GM21367 (cell line): Measurements from ENCODE around the gene TSPAN32.

ENCODE experiments used
- ATAC-seq: cut with Tn5 transposase; IDR thresholded peaks from one replicate; pipeline ENCODE4 v1.9.1; 2021; ENCODE audit not compliant: unreplicated experiment

Gene TSPAN32

DNA sequence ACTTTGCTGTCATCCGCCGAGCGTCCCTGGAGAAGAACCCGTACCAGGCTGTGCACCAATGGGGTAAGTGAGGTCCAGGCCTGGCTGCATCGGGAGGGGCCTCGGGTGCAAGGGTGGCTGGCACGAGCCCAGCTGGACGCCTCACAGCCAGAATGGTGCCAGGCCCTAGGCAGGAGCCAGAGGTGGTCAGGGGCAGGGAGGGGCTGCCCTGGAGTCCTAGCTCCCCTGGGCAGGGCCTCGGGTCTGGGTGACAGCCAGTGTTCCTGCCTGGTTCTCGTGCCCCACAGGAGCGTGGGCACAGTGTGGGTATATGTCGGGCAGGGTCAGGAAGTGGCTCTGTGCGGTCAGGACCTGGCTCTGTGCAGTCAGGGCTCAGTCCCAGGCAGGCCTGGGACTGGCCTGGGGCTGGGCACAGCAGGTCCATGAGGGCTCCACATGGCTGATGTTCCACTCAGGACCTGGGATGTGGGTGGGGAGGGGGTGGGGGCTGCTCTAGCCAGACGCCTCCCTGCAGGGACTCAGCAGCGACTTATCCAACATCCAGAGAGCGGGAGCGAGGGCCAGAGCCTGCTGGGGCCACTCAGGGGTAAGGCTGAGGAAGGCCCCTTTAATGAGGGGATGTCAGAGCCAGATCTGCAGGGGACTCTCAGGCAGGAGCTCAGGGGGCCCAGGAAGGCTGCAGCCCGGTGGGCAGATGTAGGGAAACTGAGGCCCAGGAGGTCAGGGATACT, 1.2 kb downstream of the TSPAN32 start:
- ATAC-seq, result no peak

DNA sequence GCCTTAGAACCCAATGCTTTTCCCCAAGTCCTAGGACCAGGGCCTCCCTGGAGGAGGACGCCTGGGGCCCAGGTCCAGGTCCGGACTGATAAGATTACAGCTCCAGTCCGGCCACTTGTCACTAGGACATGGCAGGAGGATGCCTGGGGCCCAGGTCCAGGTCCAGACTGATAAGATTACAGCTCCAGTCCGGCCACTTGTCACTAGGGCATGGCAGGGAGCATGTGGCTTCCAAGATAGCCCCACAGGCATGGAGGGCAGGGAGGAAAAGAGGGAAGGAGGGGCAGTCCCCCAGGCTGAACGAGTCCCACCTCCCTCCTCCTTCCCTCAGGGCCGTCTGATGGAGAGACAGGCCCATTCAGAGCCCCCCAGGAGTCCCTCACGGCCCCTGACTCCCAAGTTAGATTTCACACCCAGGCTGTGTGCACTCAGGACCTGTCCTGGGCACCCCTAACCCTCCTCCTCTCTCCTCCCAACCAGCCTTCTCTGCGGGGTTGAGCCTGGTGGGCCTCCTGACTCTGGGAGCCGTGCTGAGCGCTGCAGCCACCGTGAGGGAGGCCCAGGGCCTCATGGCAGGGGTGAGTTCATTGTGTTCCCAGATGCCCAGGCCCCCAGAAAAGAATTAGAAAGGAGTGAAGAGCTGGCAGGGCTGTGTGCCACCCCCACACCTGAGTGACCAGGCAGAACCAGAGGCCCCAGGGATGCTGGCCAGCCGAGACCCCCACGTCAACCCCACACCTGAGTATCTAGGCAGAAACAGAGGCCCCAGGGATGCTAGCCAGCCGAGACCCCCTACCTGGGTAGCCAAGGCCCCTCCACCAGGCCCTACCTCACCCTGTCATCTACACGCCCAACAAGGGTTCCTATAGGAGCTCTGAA, 2.1 kb downstream of the TSPAN32 start:
- ATAC-seq, result no peak

- ATAC-seq, result no peak
These were observed 2.8 kb downstream of the TSPAN32 start for GRCh38 chr11:2304506-2305139.

- ATAC-seq, result no peak
These were observed 3.4 kb downstream of the TSPAN32 start for GRCh38 chr11:2305140-2305778.

DNA sequence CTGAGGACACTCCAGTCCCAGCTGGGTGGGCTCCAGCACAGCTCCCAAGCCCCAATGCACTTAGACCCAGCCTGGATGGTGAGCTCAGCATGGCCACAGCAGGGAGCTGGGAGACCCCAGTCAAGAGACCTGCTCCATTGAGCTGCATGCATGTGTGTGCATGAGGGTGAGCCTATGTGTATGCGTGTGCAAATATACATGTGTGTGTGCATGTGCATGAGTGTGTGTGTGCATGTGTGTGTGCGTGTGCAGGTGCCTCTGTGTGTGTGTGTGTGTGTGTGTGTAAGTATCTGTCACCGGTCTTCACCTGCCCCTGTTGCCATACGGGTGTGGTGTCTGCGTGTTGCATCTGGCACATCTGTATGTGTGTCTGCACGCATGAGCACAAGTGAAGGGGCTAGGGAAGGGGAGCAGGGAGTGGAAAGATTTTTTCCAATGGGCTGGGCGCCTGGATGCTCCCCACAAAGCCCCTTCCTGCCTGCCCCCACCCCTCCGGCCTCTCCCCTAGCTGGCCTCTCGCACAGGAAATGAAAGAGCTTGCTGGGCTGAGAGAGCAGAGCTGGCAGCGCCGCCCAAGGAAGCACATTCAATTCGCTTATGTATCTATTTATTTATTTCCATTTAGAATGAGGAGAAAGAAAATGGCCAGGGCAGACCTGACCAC, 4.1 kb downstream of the TSPAN32 start:
- no peak for ATAC-seq

DNA sequence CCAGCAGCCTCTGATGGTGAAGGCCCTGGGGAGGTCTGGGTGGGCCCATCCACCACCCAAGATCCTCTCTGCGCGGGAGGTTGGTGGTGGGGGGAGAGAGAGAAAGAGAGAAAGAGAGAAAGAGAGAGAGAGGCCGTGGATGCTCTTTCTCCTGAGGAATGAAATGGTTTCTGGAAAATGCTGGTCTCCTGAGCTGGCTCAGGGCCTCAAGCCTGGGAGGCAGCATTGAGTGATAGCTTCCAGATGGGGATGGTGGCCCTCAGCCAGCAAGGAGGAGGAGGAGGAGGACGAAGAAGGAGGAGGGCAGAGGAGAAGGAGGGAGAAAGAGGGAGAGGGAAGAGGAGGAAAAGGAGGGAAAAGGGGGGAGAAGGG, 4.6 kb downstream of the TSPAN32 start:
- no peak for ATAC-seq

- no peak for ATAC-seq
These were observed 5.2 kb downstream of the TSPAN32 start for GRCh38 chr11:2306877-2307500.

- ATAC-seq, result no peak
These were observed 5.9 kb downstream of the TSPAN32 start for GRCh38 chr11:2307501-2308331.

DNA sequence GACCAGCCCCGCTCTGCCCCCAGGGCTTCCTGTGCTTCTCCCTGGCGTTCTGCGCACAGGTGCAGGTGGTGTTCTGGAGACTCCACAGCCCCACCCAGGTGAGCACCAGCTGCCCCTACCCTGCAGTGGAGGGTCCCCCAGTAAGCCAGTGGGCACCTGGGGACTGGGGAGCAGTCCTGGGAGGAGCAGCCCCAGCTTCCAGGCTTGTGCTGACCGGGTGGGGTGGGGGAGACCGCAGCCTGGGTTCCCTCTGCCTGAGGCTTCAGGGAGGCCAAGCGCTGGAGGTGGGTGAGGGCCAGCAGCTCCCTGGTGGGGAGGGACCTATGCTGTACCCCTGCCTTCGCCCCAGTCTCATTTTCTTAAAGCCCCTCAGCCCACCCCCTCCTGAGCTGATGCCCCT, 6.9 kb downstream of the TSPAN32 start:
- ATAC-seq, result no peak

DNA sequence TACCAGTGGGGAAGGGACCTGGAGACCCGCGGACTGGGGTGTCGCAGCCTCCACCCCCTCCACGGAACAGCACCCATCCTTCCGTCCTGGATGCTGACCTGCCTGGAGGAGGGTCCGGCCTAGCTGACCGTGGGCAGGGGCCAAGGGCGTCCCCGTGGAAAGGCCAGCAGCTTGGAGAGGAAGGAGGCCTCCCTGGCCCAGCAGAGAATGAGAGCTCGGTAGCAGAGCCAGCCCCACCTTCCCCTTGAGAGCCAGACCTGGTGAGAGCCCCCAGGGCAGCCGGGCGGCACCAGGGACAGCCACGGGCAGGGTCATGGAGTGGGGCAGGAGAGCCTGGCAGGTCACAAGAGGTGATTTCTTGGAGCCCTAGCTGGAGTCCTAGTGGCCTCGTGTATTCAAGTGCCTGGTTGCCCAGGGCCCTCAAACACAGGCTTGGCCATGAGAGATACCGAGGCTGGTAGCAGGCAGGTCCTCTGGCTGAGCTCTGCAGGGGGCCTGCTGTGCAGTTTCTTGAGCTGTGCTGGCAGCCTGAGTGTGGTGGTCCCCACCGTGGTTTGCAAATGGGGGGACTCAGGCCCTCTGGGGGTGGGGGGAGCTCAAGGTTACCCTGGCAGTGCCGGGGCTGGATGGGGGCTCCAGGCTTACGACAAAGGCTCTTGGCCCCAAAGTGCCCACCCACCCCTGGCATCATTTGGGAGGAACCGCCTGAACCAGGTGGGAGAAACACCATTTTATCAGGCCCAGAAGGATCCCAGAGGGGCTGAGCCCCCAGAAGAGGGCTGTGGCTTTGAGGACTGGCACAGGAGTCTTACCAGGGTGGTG, 7.6 kb downstream of the TSPAN32 start:
- no peak for ATAC-seq

DNA sequence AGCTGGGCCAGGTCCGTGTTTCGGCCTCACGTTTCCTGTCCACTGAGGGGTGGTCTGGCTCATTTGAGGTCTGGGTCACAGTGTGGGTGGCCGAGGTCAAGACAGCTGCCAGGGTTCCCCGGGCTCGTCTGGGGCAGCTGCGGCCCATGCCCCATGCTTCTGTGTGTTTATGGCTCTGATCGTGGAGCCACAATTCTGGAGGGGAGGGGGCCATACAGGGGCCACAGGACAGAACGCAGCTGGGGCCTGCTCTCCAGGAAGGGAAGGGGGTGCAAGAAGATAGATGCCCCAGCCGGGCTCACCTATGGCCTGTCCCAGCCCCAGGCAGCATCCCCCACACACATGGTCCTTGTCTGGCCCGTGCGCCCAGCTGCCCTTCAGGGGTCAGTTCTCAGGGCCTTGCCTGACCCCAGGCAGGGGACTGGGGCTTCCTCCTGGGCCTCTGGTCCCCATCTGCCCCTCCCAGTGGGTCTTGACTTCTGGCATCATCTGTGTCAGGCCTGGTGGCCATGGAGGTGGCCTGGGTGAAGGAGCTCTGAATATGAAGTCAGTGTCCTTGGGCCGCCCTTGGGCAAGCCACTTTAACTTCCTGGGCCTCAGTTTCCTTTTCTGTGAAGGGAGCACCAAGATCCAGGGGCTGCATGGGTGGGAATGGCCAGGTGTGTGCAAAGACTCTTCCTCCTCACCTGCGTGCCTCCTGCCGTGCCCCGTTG, 8.4 kb downstream of the TSPAN32 start:
- ATAC-seq, result no peak

DNA sequence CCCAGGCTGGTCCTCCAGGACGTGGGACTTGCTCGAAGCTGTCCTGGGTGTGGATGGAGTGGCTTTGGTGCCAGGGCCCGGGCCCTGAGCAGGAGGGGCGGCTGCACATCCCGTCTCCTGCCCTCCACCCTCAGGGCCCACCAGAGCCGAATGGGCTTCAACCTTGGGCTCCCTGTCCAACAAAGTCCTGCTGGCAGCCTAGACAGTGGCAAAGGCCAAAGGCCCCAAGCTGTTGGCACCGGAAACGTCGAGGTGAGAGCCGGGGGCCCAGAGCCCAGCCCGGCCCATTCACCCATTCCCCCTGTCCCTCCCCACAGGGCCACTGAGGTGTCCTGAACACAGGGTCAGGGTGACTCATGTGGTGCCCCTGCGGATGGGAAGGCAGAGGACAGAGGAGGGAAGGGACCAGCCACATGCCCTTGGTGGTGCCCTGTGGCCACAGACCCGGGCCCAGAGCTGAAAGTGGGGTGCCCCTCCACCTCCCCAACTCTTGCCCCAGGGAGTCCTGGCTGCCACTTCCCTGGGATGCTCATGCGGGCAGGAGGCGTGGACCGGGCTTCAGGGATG, 9.1 kb downstream of the TSPAN32 start:
- ATAC-seq, result no peak

- ATAC-seq, result no peak
These were observed 9.7 kb downstream of the TSPAN32 start for GRCh38 chr11:2311353-2312133.

DNA sequence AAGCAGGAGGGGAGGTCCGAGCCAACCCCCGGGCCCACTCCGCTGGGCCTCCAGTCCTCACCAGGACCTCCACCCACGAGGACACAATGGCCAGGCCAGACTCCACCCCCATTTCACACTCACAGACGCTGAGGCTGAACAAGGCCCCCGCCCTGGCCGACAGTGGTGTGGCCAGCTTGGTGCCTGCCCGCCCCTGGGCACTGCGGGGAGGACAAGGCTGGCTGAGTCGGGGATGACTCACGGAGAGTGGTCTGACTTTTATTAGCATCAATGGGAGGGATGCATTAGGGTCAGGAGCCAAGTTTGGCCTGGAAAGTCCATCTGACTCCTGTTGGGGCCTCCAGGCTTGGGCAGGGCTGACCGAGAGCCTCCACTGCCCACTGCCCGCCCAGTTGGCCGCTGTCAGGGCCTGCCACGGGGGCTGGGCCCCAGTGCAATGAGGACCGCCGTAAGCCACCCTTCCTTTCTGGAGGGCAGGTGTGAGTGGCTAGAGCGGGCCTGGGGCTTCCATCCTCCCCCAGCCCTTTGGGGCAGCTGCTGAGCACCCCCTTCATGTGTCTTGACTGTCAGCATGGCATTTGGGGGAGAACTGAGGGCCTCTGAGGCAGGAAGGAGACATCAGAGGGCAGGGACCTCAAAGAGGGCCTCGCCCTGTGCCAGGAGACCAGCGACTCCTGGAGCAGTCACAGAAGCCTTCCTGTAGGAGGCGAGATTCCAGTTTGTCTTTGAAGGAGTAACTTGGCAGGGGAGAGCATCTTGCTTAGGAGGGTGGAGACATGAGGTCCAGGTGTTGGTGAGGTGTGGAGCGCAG, 10.6 kb downstream of the TSPAN32 start:
- no peak for ATAC-seq

- ATAC-seq, result no peak
These were observed 11.5 kb downstream of the TSPAN32 start for GRCh38 chr11:2313051-2313951.
